Measurements from ENCODE around the gene MESD.

MESD gene

GRCh38 chr15:81015621-81016488 lies 26.2 kb upstream of the MESD start:
- DNase-seq (ENCODE audit: low read depth in 2 of 2): no peak

- no peak for DNase-seq (ENCODE audit: low read depth in 2 of 2)
Measured at GRCh38 chr15:81014446-81015093, 25.0 kb upstream of the MESD start.

GRCh38 chr15:81013396-81013929 lies 23.8 kb upstream of the MESD start:
- DNase-seq (ENCODE audit: low read depth in 2 of 2): no peak

- no peak for DNase-seq (ENCODE audit: low read depth in 2 of 2)
Measured at GRCh38 chr15:81012588-81012987, 23.0 kb upstream of the MESD start.

GRCh38 chr15:81011593-81011992 lies 22.0 kb upstream of the MESD start:
- DNase-seq (ENCODE audit: low read depth in 2 of 2): no peak

GRCh38 chr15:81010086-81010485 lies 20.5 kb upstream of the MESD start:
- no peak for DNase-seq (ENCODE audit: low read depth in 2 of 2)

- DNase-seq (ENCODE audit: low read depth in 2 of 2): no peak
Measured at GRCh38 chr15:81008312-81008711, 18.7 kb upstream of the MESD start.

GRCh38 chr15:81007428-81008064 lies 17.9 kb upstream of the MESD start:
- no peak for DNase-seq (ENCODE audit: low read depth in 2 of 2)

- no peak for DNase-seq (ENCODE audit: low read depth in 2 of 2)
Measured at GRCh38 chr15:81006124-81006523, 16.5 kb upstream of the MESD start.

GRCh38 chr15:81003097-81003350 lies 13.4 kb upstream of the MESD start:
- no peak for DNase-seq (ENCODE audit: low read depth in 2 of 2)

- DNase-seq (ENCODE audit: low read depth in 2 of 2): no peak
Measured at GRCh38 chr15:81002331-81003096, 12.9 kb upstream of the MESD start.

GRCh38 chr15:81002009-81002330 lies 12.4 kb upstream of the MESD start:
- no peak for DNase-seq (ENCODE audit: low read depth in 2 of 2)

- DNase-seq (ENCODE audit: low read depth in 2 of 2): peak; percentile 20 to 48
Measured at GRCh38 chr15:81001152-81002008, 11.8 kb upstream of the MESD start.

- peak; percentile 75 to 76 for DNase-seq (ENCODE audit: low read depth in 2 of 2)
Measured at GRCh38 chr15:81000624-81001151, 11.1 kb upstream of the MESD start, which contains the start of gene TLNRD1. Gene TLNRD1 (plus strand): TSS chr15:81000923. CDS start chr15:81002272, 1,349 bp downstream.

GRCh38 chr15:81000144-81000623 lies 10.6 kb upstream of the MESD start:
- no peak for DNase-seq (ENCODE audit: low read depth in 2 of 2)

GRCh38 chr15:80999623-81000036 lies 10.0 kb upstream of the MESD start:
- peak; percentile 44 to 54 for DNase-seq (ENCODE audit: low read depth in 2 of 2)

- no peak for DNase-seq (ENCODE audit: low read depth in 2 of 2)
Measured at GRCh38 chr15:80998251-80998650, 8.6 kb upstream of the MESD start.

- DNase-seq (ENCODE audit: low read depth in 2 of 2): no peak
Measured at GRCh38 chr15:80997692-80998091, 8.1 kb upstream of the MESD start.

- no peak for DNase-seq (ENCODE audit: low read depth in 2 of 2)
Measured at GRCh38 chr15:80996247-80996646, 6.6 kb upstream of the MESD start.

GRCh38 chr15:80992441-80992840 lies 2.8 kb upstream of the MESD start:
- no peak for DNase-seq (ENCODE audit: low read depth in 2 of 2)

GRCh38 chr15:80992006-80992405 lies 2.4 kb upstream of the MESD start:
- DNase-seq (ENCODE audit: low read depth in 2 of 2): no peak

All from stimulated activated CD8-positive, alpha-beta memory T cell treated with anti-CD3 and anti-CD28 coated beads, Interleukin-2, amount 100 ng/mL, for 48 hours (primary cell).